OCI-LY7 (cell line): ENCODE data around the gene GSG1L. TPM values are rescaled to one million over a fixed set of nuclear protein-coding genes. Genes with fewer than 3 reads are reported as not detected.

ENCODE experiments used
- BruUV-seq: library from RNA; stranded (reverse); fragments of 400-500 nt; replicated peaks from 2 replicates; lab custom pipeline; 2021; lab: Mats Ljungman, UMichigan
- CTCF ChIA-PET: fragments of 300-600 bp; sonication (Branson Sonifier 250); formaldehyde crosslinking; loops from one replicate; lab custom pipeline; 2022; ENCODE audit warnings: antibody characterized with exemption; ENCODE audit not compliant: unreplicated experiment; lab: Charles Lee
- POLR2A ChIA-PET: fragments of 300-600 bp; sonication (Branson Sonifier 250); formaldehyde crosslinking; loops from one replicate; lab custom pipeline; 2022; ENCODE audit warnings: antibody characterized with exemption; lab: Charles Lee
- DNase-seq: peaks from one replicate; pipeline ENCODE4 v3.0.0-alpha.2; 2015; ENCODE audit warnings: low spot score
- H2AFZ ChIP-seq: fragments of 200-600 bp; sonication (generic), shearing (Covaris generic); 2 replicates; pipeline ENCODE4 v1.6.1; 2014; ENCODE audit warnings: mild to moderate bottlenecking, antibody characterized with exemption, low read length, moderate library complexity
- H3K27ac ChIP-seq: fragments of 200-600 bp; sonication (generic); 2 replicates; pipeline ENCODE4 v1.5.1; 2014; ENCODE audit warnings: mixed run types, low read depth, mild to moderate bottlenecking, moderate library complexity, low read length, inconsistent platforms; ENCODE audit not compliant: poor library complexity, severe bottlenecking
- H3K36me3 ChIP-seq: fragments of 200-600 bp; sonication (generic); 2 replicates; pipeline ENCODE4 v1.6.1; 2014; ENCODE audit warnings: mild to moderate bottlenecking, antibody characterized with exemption, low read length, moderate library complexity, mixed read lengths; ENCODE audit not compliant: insufficient read depth
- H3K4me1 ChIP-seq: fragments of 200-600 bp; sonication (generic); 2 replicates; pipeline ENCODE4 v1.5.1; 2014; ENCODE audit warnings: mild to moderate bottlenecking, low read length; ENCODE audit not compliant: insufficient read depth, poor library complexity, severe bottlenecking
- H3K4me2 ChIP-seq: fragments of 200-600 bp; sonication (generic); 2 replicates; pipeline ENCODE4 v1.6.1; 2014; ENCODE audit warnings: mild to moderate bottlenecking, low read length
- H3K4me3 ChIP-seq: fragments of 200-600 bp; sonication (generic); 2 replicates; pipeline ENCODE4 v1.5.1; 2014; ENCODE audit warnings: mild to moderate bottlenecking, low read depth, low read length; ENCODE audit not compliant: poor library complexity, severe bottlenecking
- H3K79me2 ChIP-seq: fragments of 200-600 bp; sonication (generic); 2 replicates; pipeline ENCODE4 v1.6.1; 2016; ENCODE audit warnings: low read depth, mild to moderate bottlenecking, low read length, moderate library complexity, mixed read lengths; ENCODE audit not compliant: insufficient read depth
- H3K9me2 ChIP-seq: fragments of 200-600 bp; sonication (generic); 2 replicates; pipeline ENCODE4 v1.6.1; 2016; ENCODE audit warnings: mild to moderate bottlenecking, low read length, mixed read lengths; ENCODE audit not compliant: insufficient read depth
- H3K9me3 ChIP-seq: fragments of 200-600 bp; sonication (generic); 2 replicates; pipeline ENCODE4 v1.6.1; 2014; ENCODE audit warnings: mild to moderate bottlenecking, mixed run types, low read length, mixed read lengths
- H4K20me1 ChIP-seq: fragments of 200-600 bp; sonication (generic); 2 replicates; pipeline ENCODE4 v1.6.1; 2014; ENCODE audit warnings: mild to moderate bottlenecking, antibody characterized with exemption, low read length, moderate library complexity, mixed read lengths; ENCODE audit not compliant: insufficient read depth
- EZH2phosphoT487 ChIP-seq: fragments of 200-600 bp; sonication (generic); IDR thresholded peaks from 2 replicates; pipeline ENCODE4 v1.6.1; 2018; ENCODE audit warnings: low read depth, borderline replicate concordance, mild to moderate bottlenecking, mixed run types, antibody characterized with exemption, low read length, moderate library complexity, mixed read lengths
- intact Hi-C: fragments of 100-400 bp; cut with micrococcal nuclease; formaldehyde crosslinking; loops from one replicate; pipeline ENCODE4 v1.10.0; 2022; ENCODE audit not compliant: unreplicated experiment
- total RNA-seq, 2 experiments: library from RNA; depleted of rRNA in 1 of 2; stranded (reverse); fragments of >200 nt in 1 of 2; shearing (Covaris generic) in 1 of 2; gene quantifications; 2 replicates each; pipeline ENCODE4 v1.2.3, GENCODE V29; 2014 to 2022
- TF ChIP-seq, protein P1 (sequence below): fragments of 200-600 bp; sonication (generic); conservative IDR thresholded peaks from 2 replicates; pipeline ENCODE4 v1.5.1; 2014; ENCODE audit warnings: mild to moderate bottlenecking, antibody characterized with exemption, low read length, moderate library complexity, mixed read lengths

The GSG1L gene
- total RNA-seq, 2 experiments from 2014 or later: not detected

DNA sequence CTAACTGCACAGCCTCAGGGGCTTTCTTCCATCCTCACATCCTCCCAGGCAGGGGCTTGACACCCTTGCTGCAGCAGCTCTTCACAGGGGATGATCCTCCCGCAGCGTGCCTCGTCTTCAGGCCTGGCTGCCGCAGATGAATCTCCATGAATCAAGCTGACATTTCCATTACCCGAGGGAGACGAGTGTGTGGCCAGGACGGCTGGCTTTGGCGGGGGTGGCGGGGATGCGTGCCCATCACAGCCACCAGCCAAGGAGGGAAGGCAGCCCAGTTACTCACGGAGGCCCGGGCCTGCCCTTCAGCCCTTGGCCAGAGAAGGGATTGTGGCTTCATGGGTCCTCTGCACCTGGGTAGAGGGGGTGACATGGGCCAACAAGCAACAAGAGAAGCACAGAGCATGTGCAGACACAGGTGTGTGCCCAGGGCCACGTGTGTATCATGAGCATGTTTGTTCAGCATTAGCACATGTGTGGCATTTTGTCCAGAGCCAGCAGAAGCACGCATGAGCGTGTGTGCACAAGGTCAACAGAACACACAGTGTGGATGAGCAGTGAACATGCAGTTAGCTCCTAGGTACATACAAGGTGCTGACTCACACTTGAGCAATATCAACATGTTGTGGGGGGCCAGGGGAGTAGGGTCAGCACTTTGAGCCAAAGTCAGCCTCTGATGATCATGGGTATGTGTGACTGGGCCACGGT is 277.1 kb downstream of the GSG1L start:
- TF ChIP-seq, protein P1, sequence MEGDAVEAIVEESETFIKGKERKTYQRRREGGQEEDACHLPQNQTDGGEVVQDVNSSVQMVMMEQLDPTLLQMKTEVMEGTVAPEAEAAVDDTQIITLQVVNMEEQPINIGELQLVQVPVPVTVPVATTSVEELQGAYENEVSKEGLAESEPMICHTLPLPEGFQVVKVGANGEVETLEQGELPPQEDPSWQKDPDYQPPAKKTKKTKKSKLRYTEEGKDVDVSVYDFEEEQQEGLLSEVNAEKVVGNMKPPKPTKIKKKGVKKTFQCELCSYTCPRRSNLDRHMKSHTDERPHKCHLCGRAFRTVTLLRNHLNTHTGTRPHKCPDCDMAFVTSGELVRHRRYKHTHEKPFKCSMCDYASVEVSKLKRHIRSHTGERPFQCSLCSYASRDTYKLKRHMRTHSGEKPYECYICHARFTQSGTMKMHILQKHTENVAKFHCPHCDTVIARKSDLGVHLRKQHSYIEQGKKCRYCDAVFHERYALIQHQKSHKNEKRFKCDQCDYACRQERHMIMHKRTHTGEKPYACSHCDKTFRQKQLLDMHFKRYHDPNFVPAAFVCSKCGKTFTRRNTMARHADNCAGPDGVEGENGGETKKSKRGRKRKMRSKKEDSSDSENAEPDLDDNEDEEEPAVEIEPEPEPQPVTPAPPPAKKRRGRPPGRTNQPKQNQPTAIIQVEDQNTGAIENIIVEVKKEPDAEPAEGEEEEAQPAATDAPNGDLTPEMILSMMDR: no peak
- no peak for TF ChIP-seq EZH2phosphoT487
- H3K27ac ChIP-seq: no peak overlapping the region
- no TSS peak for BruUV-seq
- ChIA-PET POLR2A (interaction anchor here (0.7 kb wide), 1 partner anchor 284 kb away, joined by 3 read pairs; no protein-coding TSS in a partner anchor), CTCF (no interaction called here)
- no peaks in the 10 kb centered on the region for H3K79me2 ChIP-seq
- H3K36me3 ChIP-seq: no peaks in the 10 kb centered on the region
- H3K4me1 ChIP-seq: no peaks in the 10 kb centered on the region
- no peaks in the 10 kb centered on the region for H3K9me2 ChIP-seq
- H3K4me3 ChIP-seq: no peak overlapping the region
- intact Hi-C loops: no loop called here
- no peak for DNase-seq
- H4K20me1 ChIP-seq: no peaks in the 10 kb centered on the region
- H3K4me2 ChIP-seq: no peak overlapping the region
- no peaks in the 10 kb centered on the region for H3K9me3 ChIP-seq
- H2AFZ ChIP-seq: no peak overlapping the region

DNA sequence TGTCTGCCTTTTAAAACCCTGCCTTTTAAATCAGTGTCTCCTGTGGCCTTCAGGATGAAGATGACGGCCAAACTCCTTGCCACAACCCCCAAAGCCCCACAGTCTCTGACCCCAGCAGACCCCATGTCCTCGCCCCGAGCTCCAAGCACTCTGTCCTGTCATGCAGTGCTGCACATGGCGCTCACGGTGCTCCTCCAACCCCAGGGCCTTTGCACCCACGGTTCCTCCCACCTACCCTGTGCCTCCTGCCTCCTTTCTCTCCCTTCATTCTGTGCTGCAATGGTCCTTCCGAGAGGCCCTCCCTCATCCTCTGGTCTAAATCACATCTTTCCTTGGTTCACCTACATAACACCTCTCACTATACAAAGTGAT is 278.2 kb downstream of the GSG1L start:
- no peak overlapping the region for H3K4me3 ChIP-seq
- ChIA-PET POLR2A (no interaction called here), CTCF (no interaction called here)
- H4K20me1 ChIP-seq: no peaks in the 10 kb centered on the region
- no peaks in the 10 kb centered on the region for H3K4me1 ChIP-seq
- no TSS peak for BruUV-seq
- no peak for DNase-seq
- H3K4me2 ChIP-seq: no peak overlapping the region
- H3K9me2 ChIP-seq: no peaks in the 10 kb centered on the region
- no peak overlapping the region for H2AFZ ChIP-seq
- intact Hi-C loops: no loop called here
- no peaks in the 10 kb centered on the region for H3K36me3 ChIP-seq
- H3K79me2 ChIP-seq: no peaks in the 10 kb centered on the region
- no peaks in the 10 kb centered on the region for H3K9me3 ChIP-seq
- no peak overlapping the region for H3K27ac ChIP-seq
- TF ChIP-seq, protein P1: no peak
- TF ChIP-seq EZH2phosphoT487: no peak
